KMS-11 (cell line): ENCODE data around the gene ZNF618.

Experiments used
- H2AFZ ChIP-seq: fragments of 200-600 bp; sonication (generic); 2 replicates; pipeline ENCODE4 v1.6.1; 2016; ENCODE audit warnings: antibody characterized with exemption, mixed run types, low read depth
- H3K27ac ChIP-seq: fragments of 200-600 bp; sonication (generic); 2 replicates; pipeline ENCODE4 v1.6.1; 2016; ENCODE audit warnings: mild to moderate bottlenecking, mixed run types
- H3K27me3 ChIP-seq: fragments of 200-600 bp; sonication (generic); 2 replicates; pipeline ENCODE4 v1.6.1; 2017; ENCODE audit warnings: mild to moderate bottlenecking, low read depth, mixed run types, moderate library complexity; ENCODE audit not compliant: insufficient read depth
- H3K36me3 ChIP-seq: fragments of 200-600 bp; sonication (generic); 2 replicates; pipeline ENCODE4 v1.6.1; 2017; ENCODE audit warnings: mild to moderate bottlenecking, mixed run types; ENCODE audit not compliant: insufficient read depth
- H3K4me1 ChIP-seq: fragments of 200-600 bp; sonication (generic); 2 replicates; pipeline ENCODE4 v1.6.1; 2016; ENCODE audit warnings: mild to moderate bottlenecking, low read depth, mixed run types; ENCODE audit not compliant: poor library complexity, severe bottlenecking
- H3K4me2 ChIP-seq: fragments of 200-600 bp; sonication (generic); 2 replicates; pipeline ENCODE4 v1.7.0; 2016; ENCODE audit warnings: mild to moderate bottlenecking, mixed run types
- H3K4me3 ChIP-seq: fragments of 200-600 bp; sonication (generic); IDR thresholded peaks from 2 replicates; pipeline ENCODE4 v1.6.1; 2017; ENCODE audit warnings: low read depth, low read length, mixed read lengths; ENCODE audit not compliant: insufficient read depth
- H3K79me2 ChIP-seq: fragments of 200-600 bp; sonication (generic); 2 replicates; pipeline ENCODE4 v1.6.1; 2016; ENCODE audit warnings: low read depth, mixed run types; ENCODE audit not compliant: insufficient read depth
- H3K9ac ChIP-seq: fragments of 200-600 bp; sonication (generic); 2 replicates; pipeline ENCODE4 v1.6.1; 2016; ENCODE audit warnings: mild to moderate bottlenecking, mixed run types
- H4K20me1 ChIP-seq: fragments of 200-600 bp; sonication (generic); 2 replicates; pipeline ENCODE4 v1.6.1; 2016; ENCODE audit warnings: mild to moderate bottlenecking, mixed run types; ENCODE audit not compliant: insufficient read depth
- CTCF ChIP-seq: fragments of 200-600 bp; sonication (generic); conservative IDR thresholded peaks from 2 replicates; pipeline ENCODE4 v1.6.1; 2017; ENCODE audit warnings: low read depth, mild to moderate bottlenecking, antibody characterized with exemption, low read length, moderate library complexity, mixed read lengths

ZNF618 gene

GRCh38 chr9:114086607-114087006, 210.5 kb downstream of the ZNF618 start:
- no peaks in the 10 kb centered on the region for H3K79me2 ChIP-seq
- H3K4me1 ChIP-seq = no peaks in the 10 kb centered on the region
- H3K27ac ChIP-seq = no peak overlapping the region
- H3K4me3 ChIP-seq = no peak overlapping the region
- H4K20me1 ChIP-seq = no peaks in the 10 kb centered on the region
- H3K4me2 ChIP-seq = no peak overlapping the region
- no peaks in the 10 kb centered on the region for H3K27me3 ChIP-seq
- no peak overlapping the region for H3K9ac ChIP-seq
- H2AFZ ChIP-seq = no peak overlapping the region
- no peak for TF ChIP-seq CTCF
- no peaks in the 10 kb centered on the region for H3K36me3 ChIP-seq

- Histone ChIP-seq H3K4me1 (no peaks in the 10 kb centered on the region), H3K27me3 (no peaks in the 10 kb centered on the region), H3K79me2 (no peaks in the 10 kb centered on the region), H2AFZ (no peak overlapping the region), H4K20me1 (no peaks in the 10 kb centered on the region), H3K36me3 (no peaks in the 10 kb centered on the region), H3K4me3 (no peak overlapping the region), H3K9ac (no peak overlapping the region), H3K4me2 (no peak overlapping the region), H3K27ac (no peak overlapping the region)
- no peak for TF ChIP-seq CTCF
Measured at GRCh38 chr9:114087721-114088120, 211.6 kb downstream of the ZNF618 start.

- no peak overlapping the region for H3K4me2 ChIP-seq
- H3K79me2 ChIP-seq = no peaks in the 10 kb centered on the region
- no peaks in the 10 kb centered on the region for H4K20me1 ChIP-seq
- H3K27ac ChIP-seq = no peak overlapping the region
- H3K27me3 ChIP-seq = no peaks in the 10 kb centered on the region
- H3K9ac ChIP-seq = no peak overlapping the region
- no peak overlapping the region for H2AFZ ChIP-seq
- no peaks in the 10 kb centered on the region for H3K4me1 ChIP-seq
- no peak overlapping the region for H3K4me3 ChIP-seq
- no peak for TF ChIP-seq CTCF
- H3K36me3 ChIP-seq = no peaks in the 10 kb centered on the region
Measured at GRCh38 chr9:114088571-114089170, 212.6 kb downstream of the ZNF618 start.

- no peak overlapping the region for H3K4me3 ChIP-seq
- TF ChIP-seq CTCF = no peak
- H2AFZ ChIP-seq = no peak overlapping the region
- no peak overlapping the region for H3K27ac ChIP-seq
- no peaks in the 10 kb centered on the region for H3K4me1 ChIP-seq
- no peaks in the 10 kb centered on the region for H3K79me2 ChIP-seq
- no peak overlapping the region for H3K4me2 ChIP-seq
- H3K36me3 ChIP-seq = no peaks in the 10 kb centered on the region
- H3K27me3 ChIP-seq = no peaks in the 10 kb centered on the region
- H3K9ac ChIP-seq = no peak overlapping the region
- H4K20me1 ChIP-seq = no peaks in the 10 kb centered on the region
Measured at GRCh38 chr9:114089206-114089840, 213.2 kb downstream of the ZNF618 start.
